HG03432 (cell line): ENCODE data around the gene ADSS2.
"Not testable (repeated sequence)": the region's sequence is repeated elsewhere in the genome, so short reads cannot be mapped to it uniquely, and the experiment has no call there.

ENCODE experiments used
- ATAC-seq: cut with Tn5 transposase; IDR thresholded peaks from one replicate; pipeline ENCODE4 v1.9.1; 2021; ENCODE audit warnings: mild to moderate bottlenecking, moderate library complexity; ENCODE audit not compliant: unreplicated experiment

The ADSS2 gene

DNA sequence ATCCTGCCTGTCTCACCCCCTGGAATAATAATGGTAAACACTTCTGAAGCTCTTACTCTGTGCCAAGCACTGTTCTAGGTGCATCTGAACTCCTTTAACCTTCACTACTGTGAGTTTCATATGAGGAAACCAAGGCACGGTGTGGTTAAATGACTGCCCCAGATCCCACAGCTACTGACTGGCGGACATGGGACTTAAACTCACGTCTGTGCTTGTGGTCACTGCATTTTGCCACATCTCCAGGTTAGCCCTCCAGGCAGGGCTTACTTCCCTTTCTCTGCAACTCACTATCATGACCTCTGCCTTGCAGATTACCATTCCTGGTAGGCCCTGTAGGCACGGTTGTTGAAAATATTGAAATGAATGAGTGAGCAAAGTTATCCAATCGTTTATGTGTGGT, 83.4 kb downstream of the ADSS2 start:
- ATAC-seq: no peak

DNA sequence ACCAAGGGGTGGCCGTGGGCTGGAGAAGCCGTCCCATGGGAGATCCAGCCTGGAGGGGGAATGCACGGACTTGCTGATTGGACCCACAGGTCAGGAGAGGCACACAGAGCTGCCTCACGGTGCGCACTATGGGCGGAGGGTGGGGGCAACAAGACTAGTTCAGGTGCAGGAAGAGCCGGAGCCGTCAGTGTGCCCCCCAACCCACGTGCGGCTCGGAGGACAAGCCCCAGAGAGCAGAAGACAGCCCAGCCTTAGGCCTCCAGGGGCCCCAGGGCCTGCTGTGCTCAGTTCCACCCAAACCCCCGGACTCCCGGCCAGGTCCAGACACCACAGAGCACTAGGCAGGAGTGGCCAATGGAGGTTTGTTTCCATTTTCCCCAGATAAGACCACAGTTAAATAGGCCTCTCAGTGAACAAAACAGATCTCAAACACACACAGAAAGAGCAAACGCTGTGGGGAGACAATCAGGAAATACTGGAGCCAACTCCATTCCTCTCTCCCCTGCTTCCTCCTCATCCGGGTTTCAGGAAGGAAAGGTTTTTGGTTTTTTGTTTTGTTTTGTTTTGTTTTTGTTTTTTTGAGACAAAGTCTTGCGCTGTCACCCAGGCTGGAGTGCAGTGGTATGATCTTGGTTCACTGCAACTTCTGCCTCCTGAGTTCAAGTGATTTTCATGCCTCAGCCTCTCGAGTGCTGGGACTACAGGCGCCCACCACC, 84.2 kb downstream of the ADSS2 start:
- no peak for ATAC-seq

DNA sequence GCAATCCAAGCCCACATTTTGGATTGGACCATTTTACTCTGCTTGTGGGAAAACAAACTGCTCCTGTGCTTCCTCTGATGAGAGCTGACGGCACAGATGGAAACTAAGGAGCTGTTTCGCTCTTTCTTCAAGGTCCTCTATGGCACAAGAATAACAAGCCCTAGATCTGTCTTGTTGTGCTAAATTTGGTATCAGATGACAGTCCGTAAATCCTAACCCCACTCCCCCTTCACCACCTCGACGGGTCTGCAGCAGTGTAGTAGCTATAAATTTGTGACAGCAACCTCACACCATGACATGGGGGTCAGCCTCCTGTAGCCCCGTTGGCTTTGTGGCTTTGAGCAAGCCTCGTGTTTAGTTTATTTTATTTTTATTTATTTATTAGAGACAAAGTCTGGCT, 85.9 kb downstream of the ADSS2 start:
- ATAC-seq: no peak

DNA sequence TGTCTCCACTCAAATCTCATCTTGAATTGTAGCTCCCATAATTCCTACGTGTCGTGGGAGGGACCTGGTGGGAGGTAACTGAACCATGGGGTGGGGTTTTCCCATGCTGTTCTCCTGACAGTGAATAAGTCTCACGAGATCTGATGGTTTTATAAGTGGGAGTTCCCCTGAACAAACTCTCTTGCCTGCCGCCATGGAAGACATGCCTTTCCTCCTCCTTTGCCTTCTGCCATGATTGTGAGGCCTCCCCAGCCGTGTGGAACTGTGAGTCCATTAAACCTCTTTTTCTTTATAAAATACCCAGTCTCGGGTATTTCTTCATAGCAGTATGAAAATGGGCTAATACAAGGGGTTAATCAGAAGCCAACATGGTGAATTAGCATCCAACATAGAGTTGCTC, 86.4 kb downstream of the ADSS2 start:
- not testable (repeated sequence) for ATAC-seq

DNA sequence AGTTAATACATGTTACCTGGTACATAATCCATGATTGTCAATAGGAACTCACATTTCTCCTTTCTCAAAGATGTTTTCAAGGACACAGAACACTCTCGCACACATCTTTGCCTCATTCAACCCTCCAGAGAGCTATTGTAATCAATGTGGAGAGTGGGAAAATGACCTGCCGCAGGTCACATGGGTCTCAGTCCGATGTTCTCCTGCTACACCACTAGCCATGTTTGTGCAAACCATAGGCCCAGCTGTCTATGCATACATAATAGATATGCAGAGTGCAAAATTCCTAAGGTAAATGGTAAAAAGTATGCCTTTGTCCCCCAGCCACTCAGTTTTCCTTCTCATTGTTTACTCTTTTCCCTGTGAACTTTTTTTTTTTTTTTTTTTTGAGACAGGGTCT, 89.2 kb downstream of the ADSS2 start:
- no peak for ATAC-seq

DNA sequence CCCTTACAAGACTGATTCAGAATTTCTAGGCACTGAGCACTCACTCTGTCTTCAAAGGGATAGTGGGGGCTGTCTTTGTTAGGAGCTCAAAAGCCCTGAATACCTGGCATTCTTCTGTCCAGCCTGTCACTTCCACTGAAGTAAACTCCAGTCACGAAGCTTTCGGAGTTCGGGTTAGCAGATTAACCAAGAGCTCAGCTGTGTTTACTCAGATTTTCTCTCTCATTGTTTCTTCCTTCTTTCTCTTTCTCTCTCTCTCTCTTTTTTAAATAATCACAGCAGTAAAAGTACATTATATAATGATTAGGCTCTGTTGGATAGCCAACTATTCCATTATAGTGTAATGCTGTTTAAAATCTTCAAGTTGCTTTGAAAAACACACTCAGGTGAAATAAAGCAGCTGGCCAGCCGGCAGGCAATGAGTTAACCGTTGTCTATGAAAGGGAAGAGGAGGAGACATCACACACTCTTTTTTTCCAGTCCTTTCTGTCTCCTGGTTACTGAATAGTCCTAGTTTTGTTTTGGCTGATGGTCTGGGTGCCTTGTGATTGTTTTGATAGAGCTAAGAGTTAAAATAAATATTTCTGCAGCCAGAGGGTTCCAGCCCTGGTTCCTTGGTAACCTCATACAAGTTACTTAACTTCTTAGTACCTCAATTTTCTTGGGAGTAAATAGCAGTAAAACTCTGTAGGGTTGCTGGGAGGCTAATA, 89.8 kb downstream of the ADSS2 start:
- no peak for ATAC-seq
